Activated CD4-positive, alpha-beta T cell treated with anti-CD3 and anti-CD28 coated beads, Interleukin-2, Interleukin-6, amounts not matched to agents 100 ng/mL and 50 ng/mL, durations not matched to agents 16 hours and 8 hours (primary cell): ENCODE results near the gene SULT1A4.
"Not testable (repeated sequence)": the region's sequence is repeated elsewhere in the genome, so short reads cannot be mapped to it uniquely, and the experiment has no call there.

ENCODE experiments used
- DNase-seq: peaks from one replicate; pipeline ENCODE4 v3.0.0-alpha.2; 2020

SULT1A4 gene

DNA sequence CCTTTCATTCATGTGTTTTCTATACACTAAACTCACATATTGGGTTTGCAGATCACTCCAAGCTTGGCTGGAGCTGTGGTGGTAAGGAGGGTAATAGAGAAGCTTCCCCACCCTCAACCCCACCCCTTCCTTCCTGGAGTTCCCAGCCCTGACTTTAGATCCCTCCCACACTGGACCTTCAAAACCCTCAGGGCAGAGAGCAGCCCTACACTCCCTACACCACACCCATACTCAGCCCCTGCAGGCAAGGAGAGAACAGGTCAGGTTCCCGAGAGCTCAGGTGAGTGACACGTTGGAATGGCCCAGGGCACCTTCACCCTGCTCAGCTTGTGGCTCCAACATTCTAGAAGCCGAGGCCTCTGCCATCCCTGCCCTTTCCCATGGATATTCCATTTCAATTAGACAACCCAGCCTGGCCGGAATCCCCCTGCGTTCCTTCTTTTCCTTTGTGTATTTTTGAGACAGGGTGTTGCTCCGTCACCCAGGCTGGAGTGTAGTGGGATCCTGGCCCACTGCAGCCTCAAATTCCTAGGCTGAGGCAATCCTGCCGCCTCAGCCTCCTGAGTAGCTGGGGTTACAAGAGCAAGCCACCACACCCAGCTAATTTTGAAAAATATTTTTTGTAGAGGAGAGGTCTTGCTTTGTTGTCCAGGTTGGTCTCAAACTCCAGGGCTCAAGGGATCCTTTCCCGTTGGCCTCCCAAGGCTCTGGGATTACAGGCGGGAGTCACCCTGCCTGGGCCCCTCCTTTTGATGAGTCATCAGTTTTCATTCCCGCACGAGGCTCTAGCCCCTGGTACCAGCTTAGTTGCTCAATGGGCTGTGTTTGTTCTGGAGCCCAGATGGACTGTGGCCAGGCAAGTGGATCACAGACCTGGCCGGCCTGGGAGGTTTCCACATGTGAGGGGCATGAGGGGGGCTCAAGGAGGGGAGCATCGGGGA lies at the start of gene SULT1A4:
Gene SULT1A4 (plus strand): TSS at position 208 of the 941 bp plus-strand sequence. CDS start 1,473 bp downstream, outside the sequence.
- not testable (repeated sequence) for DNase-seq

DNA sequence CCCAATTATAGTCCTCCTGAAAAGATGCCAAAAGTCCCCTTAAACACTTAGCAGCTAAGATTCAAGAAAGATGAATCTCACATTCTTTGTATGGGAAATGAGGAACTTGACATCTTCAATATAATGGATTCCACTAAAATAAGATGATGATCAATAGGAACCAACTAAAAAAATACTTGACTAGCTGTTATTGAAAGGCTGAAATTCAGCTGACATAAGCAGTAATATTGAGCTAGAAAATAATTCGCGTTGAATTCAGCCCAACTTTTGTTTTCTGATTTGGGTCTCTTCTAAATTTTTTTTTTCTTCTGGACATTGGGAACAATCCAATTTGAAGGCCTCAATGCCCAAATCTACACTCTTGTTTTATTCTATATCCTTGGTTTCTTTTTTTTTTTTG lies 36.1 kb upstream of the SULT1A4 start:
- not testable (repeated sequence) for DNase-seq

DNA sequence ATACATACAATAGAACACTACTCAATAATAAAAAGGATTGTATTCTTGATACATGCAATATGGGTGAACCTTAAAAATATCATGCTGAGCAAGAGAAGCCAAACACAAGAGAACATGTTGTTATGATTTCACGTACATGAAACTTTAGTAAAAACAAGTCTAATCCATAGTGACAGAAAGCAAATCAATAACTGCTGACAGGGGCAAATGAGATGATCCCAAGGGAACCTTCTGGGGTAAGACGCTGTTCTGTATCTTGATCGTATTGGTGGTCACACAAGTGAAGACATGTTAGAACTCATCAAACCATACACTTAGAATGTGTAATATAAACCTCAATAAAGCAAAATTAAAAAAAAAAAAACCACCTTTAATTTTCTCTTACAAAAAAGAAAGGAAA lies 34.3 kb upstream of the SULT1A4 start:
- DNase-seq: not testable (repeated sequence)

DNA sequence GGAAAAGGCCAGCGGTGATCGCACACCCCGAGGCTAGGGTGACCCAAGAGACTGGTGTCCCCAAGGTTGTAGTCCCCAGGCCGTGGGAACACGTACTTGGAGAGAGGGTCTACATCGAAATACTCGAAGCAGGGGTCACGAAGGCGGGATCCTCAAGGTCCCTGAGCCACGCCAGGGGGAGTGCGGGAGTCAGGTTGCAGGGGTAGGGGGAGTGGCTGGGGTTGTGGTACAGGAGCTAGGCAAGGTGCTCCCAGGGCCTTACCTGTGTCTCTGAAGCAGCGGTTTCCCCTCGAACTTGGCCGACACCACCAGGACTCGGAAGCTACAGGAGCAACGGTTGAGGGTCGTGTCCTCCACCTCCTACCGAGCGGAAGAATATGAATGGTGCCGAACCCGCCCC lies 6.0 kb upstream of the SULT1A4 start:
- DNase-seq: not testable (repeated sequence)

DNA sequence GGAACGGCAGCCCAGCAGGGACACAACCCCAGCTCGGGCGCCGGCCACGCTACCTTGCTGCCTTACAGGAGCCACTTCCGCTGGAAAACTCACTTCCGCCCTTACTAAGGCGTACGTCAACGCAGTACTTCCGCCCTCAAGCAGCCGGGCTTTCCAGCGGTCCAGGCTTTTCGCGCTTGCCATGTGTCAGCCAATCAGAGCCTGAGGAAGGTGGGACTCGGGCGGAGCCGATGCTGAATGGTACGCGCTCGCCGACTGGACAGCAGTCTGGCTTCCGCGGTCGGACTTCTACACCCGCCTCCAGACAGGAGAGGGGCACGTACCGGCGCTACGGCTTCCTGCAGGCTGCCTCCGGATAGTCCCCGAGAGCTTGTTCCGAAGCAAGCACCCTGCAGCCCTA lies 5.4 kb upstream of the SULT1A4 start, which contains the start of the genes BOLA2 and SLX1B:
Gene BOLA2 (minus strand): TSS at position 83 of the 400 bp plus-strand sequence. CDS start 98 bp downstream, outside the sequence.
Gene SLX1B (plus strand): TSS at position 265 of the 400 bp plus-strand sequence.
- DNase-seq: not testable (repeated sequence)

DNA sequence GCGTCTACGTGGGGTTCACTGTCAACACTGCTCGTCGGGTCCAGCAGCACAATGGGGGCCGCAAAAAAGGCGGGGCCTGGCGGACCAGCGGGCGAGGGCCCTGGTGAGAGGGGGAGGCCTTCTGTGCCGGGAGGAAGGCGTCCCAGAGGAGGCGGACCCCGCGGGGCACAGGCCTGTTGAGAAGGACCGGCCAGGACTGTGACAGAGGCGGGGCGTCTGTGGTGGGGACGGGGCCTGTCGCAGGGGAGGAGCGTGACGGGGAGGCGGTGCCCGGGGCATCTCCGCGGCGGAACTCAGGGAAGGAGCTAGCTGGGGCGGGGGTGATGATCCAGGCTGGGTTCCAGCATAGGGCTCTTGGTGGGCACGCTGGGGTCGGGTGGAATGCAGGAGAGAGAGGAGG lies 4.9 kb upstream of the SULT1A4 start:
- DNase-seq: not testable (repeated sequence)

DNA sequence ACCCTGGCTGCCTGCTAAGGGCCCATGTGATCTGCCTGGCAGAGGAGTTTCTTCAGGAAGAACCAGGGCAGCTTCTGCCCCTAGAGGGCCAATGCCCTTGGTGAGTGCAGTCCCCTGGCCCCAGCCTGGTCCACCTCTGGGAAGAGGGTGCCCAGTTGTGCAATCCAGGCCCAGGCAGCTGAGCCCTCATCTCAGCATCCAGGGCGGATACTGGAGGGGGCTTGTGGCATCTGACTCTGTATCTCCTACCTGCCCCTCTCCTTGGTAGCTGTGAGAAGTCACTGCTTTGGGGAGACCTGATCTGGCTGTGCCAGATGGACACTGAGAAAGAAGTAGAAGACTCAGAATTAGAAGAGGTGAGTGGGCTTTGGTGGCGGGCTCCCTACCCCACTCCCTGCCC lies 2.1 kb upstream of the SULT1A4 start:
- not testable (repeated sequence) for DNase-seq

DNA sequence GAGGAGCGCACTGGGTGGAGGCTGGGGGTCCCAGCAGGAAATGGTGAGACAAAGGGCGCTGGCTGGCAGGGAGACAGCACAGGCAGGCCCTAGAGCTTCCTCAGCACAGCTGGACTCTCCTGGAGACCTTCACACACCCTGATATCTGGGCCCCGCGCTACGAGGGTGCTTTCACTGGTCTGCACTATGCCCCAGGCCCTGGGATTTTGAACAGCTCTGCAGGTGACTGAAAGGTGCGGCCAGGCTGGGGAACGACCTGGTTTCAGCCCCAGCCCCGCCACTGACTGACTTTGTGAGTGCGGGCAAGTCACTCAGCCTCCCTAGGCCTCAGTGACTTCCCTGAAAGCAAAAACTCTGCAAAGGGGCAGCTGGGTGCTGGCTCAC lies 926 bp downstream of the SULT1A4 start:
- not testable (repeated sequence) for DNase-seq

DNA sequence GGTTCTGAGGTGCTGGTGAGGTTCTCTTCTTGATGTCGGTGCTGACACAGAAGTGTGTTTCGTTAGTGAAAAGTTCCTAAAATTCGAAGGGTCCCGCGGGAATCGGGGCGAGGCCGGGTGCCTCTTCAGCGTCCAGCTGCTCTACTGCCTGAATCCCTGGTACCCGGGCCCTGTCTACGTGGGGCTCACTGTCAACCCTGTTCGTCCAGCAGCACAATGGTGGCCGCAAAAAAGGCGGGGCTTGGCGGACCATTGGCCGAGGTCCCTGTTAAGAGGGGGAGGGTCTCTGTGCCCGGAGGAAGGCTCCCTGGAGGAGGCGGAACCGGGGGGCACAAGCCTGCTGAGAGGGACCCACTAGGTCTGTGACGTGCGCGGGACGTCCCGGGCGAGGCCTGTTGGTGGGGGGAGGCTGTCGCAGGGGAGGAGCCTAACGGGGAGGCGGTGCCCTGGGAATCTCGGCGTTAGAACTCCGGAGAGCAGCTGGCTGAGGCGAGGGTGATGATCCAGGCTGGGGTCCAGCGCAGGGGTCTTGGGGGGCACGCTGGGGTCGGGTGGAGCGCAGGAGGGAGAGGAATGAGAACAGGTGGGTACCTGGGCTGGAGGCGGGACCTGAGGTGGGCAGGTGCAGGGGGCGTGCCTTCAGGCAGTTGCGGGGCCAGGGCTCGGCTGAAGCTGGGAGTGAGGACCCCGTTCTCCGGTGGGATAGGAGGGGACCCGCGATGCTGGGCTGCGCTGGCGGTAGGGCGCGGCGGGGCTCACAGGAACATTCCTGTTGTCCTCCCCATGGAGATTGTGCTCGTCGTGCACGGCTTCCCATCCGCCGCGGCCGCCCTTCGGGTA lies 6.5 kb downstream of the SULT1A4 start:
- DNase-seq: not testable (repeated sequence)

DNA sequence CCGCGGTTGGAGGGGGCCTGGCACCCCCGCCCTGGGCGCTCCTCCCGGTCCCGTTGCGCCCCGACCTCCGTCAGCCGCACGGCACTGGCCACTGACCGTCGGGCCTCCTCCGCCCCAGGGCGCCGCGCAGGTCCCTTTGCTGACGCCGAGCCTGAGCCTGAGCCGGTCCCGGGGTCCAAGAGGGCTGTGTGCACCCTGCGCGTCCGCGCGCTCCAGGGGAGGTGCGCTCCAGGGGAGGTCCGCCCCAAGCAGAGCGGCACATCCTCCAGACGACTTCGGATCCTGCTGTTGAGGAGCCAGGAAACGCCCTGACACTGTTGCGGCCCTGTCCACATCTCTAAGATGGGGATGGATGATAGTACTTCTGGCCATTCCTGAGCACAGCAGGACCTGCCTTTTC lies 7.2 kb downstream of the SULT1A4 start:
- not testable (repeated sequence) for DNase-seq

DNA sequence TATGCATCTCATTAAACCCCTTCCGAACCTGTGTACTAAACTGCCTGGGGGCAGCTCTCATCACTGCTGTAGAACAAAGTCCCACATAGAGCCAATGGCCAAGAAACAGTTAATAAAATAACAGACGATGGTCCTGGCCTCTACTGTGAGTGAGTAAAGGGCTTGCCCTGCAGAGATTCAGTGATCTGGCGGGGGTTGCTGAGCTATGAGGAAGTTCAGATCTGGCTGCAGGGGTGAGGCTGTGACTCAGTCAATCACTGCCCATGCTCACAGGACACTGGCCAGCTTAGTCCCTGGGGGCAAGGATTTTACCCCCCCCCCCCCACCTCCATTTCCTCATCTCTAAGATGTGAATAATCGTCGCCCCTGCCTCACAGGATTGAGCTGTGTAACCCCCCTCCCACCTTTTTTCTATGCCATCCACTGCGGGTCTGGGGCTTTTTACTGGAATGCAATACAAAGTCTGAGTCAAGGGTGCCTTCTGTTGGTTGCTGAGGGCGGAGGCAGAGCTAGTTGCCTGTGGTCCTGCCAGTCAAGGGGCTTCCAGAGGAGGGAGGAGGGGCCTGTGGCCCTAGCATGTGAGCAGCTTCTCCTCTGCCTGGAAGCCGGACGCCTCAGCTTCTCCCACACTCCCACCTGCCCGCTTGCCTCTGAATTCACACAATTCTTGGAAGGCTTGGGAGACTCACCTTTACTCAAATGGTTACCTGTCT lies 8.1 kb downstream of the SULT1A4 start:
- DNase-seq: not testable (repeated sequence)

DNA sequence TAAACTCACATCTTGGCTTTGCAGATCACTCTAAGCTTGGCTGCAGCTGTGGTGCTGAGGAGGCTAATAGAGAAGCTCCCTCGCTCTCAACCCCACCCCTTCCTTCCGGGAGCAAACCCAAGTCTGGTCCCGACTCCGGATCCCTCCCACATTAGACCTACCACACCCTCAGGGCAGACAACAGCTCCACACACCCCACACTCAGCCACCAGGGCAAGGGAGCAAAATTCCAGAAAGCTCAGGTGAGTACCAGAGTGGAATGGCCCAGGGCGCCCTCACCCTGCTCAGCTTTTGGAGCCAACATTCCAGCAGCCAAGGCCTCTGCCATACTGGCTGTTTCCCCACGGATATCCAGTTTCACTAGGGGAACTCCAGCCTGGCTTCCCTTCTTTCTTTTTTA lies 9.9 kb downstream of the SULT1A4 start:
- DNase-seq: peak; percentile 41

DNA sequence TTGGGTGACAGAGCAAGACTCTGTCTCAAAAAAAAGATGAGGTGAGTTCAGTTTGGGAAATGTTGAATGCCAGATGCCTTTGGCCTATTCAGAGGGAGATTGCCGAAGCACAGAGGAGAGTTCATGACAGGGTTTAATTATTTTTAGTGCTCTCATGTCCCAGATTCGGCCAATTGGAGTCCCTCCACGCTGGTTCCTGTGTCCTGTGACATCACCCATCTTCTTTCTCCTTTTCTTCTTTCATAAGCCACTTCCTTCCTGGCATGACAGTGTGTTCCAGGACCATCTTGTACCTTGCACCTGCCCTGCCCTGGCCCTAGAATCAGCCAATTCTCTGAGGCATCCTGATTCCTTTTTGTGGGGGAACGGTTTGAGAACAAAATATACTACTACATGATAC lies 12.4 kb downstream of the SULT1A4 start:
- DNase-seq: not testable (repeated sequence)

DNA sequence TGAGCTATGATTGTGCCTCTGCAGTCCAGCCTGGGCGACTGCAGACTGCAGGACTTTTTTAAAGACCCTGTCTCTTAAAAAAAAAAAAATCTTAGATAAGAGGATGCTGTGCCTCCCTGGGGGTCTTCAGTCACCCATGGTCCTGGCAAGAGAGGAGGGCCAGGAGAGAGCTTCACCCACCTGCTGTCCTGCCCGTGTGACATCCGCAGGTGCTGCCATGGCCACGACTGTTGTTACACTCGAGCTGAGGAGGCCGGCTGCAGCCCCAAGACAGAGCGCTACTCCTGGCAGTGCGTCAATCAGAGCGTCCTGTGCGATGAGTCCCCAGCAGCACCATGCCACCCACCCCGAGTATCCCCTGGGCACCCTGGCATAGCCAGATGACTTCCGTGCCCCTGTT lies 22.6 kb downstream of the SULT1A4 start:
- DNase-seq: not testable (repeated sequence)

DNA sequence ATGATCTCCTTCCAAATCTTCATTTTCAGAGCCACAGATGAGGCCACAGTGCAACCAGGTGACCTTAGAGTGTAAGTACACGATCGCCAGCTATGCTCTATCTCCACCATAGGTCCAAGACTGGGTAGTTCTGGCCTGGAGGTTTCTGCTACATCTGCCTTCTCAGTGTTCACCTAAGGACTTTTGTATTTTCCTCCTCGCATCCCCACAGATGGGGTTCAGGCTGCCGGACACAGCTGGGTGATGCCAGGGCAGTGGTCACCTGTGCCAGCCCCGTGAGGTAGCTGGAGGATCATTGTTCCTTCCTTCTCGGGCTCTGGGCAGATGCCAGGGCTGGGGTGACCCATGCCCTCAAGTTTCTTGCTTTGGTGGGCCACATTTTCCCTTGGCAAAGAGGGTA lies 46.6 kb downstream of the SULT1A4 start, which contains the start of gene NPIPB12:
Gene NPIPB12 (minus strand): TSS at position 101 of the 400 bp plus-strand sequence.
- DNase-seq: not testable (repeated sequence)
